H1 (cell line): ENCODE results near the gene C5.

Experiments used
- POLR2A ChIP-seq, 2 experiments: IDR thresholded peaks; 1 replicate in 1 of 2; 2 replicates in 1 of 2; pipeline ENCODE4 v1.6.1; 2011; ENCODE audit warnings: low read depth in 2 of 2, low read length in 2 of 2, mild to moderate bottlenecking in 2 of 2; ENCODE audit errors: control extremely low read depth in 1 of 2
- RBBP5 ChIP-seq: IDR thresholded peaks from 2 replicates; pipeline ENCODE4 v1.7.1; 2012; ENCODE audit warnings: low read depth, mild to moderate bottlenecking, inconsistent platforms, low read length, moderate library complexity, borderline replicate concordance
- RFX5 ChIP-seq: IDR thresholded peaks from 2 replicates; pipeline ENCODE4 v1.6.1; 2011; ENCODE audit warnings: low read depth, low read length, improper control_type of control experiment, borderline replicate concordance
- SP2 ChIP-seq: IDR thresholded peaks from 2 replicates; pipeline ENCODE4 v1.6.1; 2012; ENCODE audit warnings: mild to moderate bottlenecking, low read length, inconsistent platforms
- TAF1 ChIP-seq: IDR thresholded peaks from 2 replicates; pipeline ENCODE4 v1.6.1; 2011; ENCODE audit warnings: mild to moderate bottlenecking, low read depth, low read length
- ZNF274 ChIP-seq: IDR thresholded peaks from 2 replicates; pipeline ENCODE4 v1.7.0; 2012; ENCODE audit warnings: low read length, borderline replicate concordance; ENCODE audit errors: extremely low read depth
- TF ChIP-seq, protein P1 (sequence below): IDR thresholded peaks from 2 replicates; pipeline ENCODE4 v1.6.1; 2012; ENCODE audit warnings: inconsistent platforms
- TF ChIP-seq, protein P2 (sequence below), 3 experiments: IDR thresholded peaks; 1 replicate in 2 of 3; 2 replicates in 1 of 3; pipeline versions ENCODE4 v1.5.1 to v1.6.1; 2011; ENCODE audit warnings: low read length in 3 of 3, mild to moderate bottlenecking in 3 of 3, inconsistent platforms in 2 of 3, low read depth in 1 of 3, moderate library complexity in 1 of 3; ENCODE audit not compliant: insufficient read depth in 1 of 3; ENCODE audit errors: control extremely low read depth in 1 of 3

- TF ChIP-seq POLR2A (IDR thresholded peaks at IDR 0.05; ENCODE audit: control extremely low read depth in 1 of 2, low read depth in 2 of 2, low read length in 2 of 2) (no peak), RBBP5 (no peak), ZNF274 (no peak), RFX5 (no peak), TAF1 (no peak), SP2 (no peak)
- TF ChIP-seq, protein P1, sequence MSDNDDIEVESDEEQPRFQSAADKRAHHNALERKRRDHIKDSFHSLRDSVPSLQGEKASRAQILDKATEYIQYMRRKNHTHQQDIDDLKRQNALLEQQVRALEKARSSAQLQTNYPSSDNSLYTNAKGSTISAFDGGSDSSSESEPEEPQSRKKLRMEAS = no peak
- TF ChIP-seq, protein P2, sequence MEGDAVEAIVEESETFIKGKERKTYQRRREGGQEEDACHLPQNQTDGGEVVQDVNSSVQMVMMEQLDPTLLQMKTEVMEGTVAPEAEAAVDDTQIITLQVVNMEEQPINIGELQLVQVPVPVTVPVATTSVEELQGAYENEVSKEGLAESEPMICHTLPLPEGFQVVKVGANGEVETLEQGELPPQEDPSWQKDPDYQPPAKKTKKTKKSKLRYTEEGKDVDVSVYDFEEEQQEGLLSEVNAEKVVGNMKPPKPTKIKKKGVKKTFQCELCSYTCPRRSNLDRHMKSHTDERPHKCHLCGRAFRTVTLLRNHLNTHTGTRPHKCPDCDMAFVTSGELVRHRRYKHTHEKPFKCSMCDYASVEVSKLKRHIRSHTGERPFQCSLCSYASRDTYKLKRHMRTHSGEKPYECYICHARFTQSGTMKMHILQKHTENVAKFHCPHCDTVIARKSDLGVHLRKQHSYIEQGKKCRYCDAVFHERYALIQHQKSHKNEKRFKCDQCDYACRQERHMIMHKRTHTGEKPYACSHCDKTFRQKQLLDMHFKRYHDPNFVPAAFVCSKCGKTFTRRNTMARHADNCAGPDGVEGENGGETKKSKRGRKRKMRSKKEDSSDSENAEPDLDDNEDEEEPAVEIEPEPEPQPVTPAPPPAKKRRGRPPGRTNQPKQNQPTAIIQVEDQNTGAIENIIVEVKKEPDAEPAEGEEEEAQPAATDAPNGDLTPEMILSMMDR (IDR thresholded peaks at IDR 0.05; ENCODE audit: control extremely low read depth in 1 of 3, insufficient read depth in 1 of 3, low read depth in 1 of 3, low read length in 3 of 3) = no peak
Measured at GRCh38 chr9:120910643-120911042, 139.4 kb downstream of the C5 start.
